Keratinocyte (primary cell): ENCODE results near the gene SLC2A11. TPM values are rescaled to one million over a fixed set of nuclear protein-coding genes. Genes with fewer than 3 reads are reported as not detected.

Experiments
- DNase-seq: peaks from one replicate; pipeline ENCODE4 v3.0.0-alpha.2; 2011; ENCODE audit warnings: low read depth, missing footprints, low spot score
- FAIRE-seq: peaks from 2 replicates; lab custom pipeline; 2011; peaks lifted over from hg19 to GRCh38; lab: Jason Lieb, UNC
- H2AFZ ChIP-seq: 2 replicates; pipeline ENCODE4 v1.6.0; 2012; ENCODE audit warnings: low read length, control low read depth, inconsistent platforms; ENCODE audit not compliant: control insufficient read depth
- H3K27ac ChIP-seq: 2 replicates; pipeline ENCODE4 v1.5.1; 2011; ENCODE audit warnings: low read length; ENCODE audit not compliant: control insufficient read depth, insufficient read depth
- H3K27me3 ChIP-seq: 3 replicates; pipeline ENCODE4 v1.6.0; 2011; ENCODE audit warnings: low read length; ENCODE audit not compliant: control insufficient read depth, insufficient read depth; ENCODE audit errors: extremely low read depth
- H3K36me3 ChIP-seq, 2 experiments: 2 replicates in 1 of 2; 3 replicates in 1 of 2; pipeline ENCODE4 v1.5.1; 2011; ENCODE audit warnings: low read length in 2 of 2, mild to moderate bottlenecking in 1 of 2; ENCODE audit not compliant: control insufficient read depth in 2 of 2, insufficient read depth in 2 of 2; ENCODE audit errors: extremely low read depth in 1 of 2
- H3K4me1 ChIP-seq: 3 replicates; pipeline ENCODE4 v1.5.1; 2011; ENCODE audit warnings: low read length; ENCODE audit not compliant: control insufficient read depth, insufficient read depth; ENCODE audit errors: extremely low read depth
- H3K4me2 ChIP-seq: 3 replicates; pipeline ENCODE4 v1.6.0; 2011; ENCODE audit warnings: low read depth, low read length; ENCODE audit not compliant: control insufficient read depth, insufficient read depth; ENCODE audit errors: extremely low read depth
- H3K4me3 ChIP-seq, 3 experiments: fragments of 200-600 bp in 1 of 3; sonication (generic) in 1 of 3; 2 replicates in 2 of 3; 3 replicates in 1 of 3; pipeline ENCODE4 v1.5.1; 2011 to 2016; ENCODE audit warnings: low read length in 3 of 3, mild to moderate bottlenecking in 3 of 3, control low read depth in 2 of 3, inconsistent platforms in 1 of 3, low read depth in 1 of 3, mixed read lengths in 1 of 3, mixed run types in 1 of 3, moderate library complexity in 1 of 3; ENCODE audit not compliant: control insufficient read depth in 2 of 3, insufficient read depth in 2 of 3; ENCODE audit errors: extremely low read depth in 1 of 3
- H3K79me2 ChIP-seq: 2 replicates; pipeline ENCODE4 v1.6.0; 2012; ENCODE audit warnings: low read length; ENCODE audit not compliant: control insufficient read depth, insufficient read depth
- H3K9ac ChIP-seq: 3 replicates; pipeline ENCODE4 v1.6.0; 2011; ENCODE audit warnings: low read length; ENCODE audit not compliant: control insufficient read depth, insufficient read depth; ENCODE audit errors: extremely low read depth
- H3K9me1 ChIP-seq: 3 replicates; pipeline ENCODE4 v1.6.0; 2011; ENCODE audit warnings: low read length; ENCODE audit not compliant: control insufficient read depth, insufficient read depth; ENCODE audit errors: extremely low read depth
- H3K9me3 ChIP-seq: 2 replicates; pipeline ENCODE4 v1.5.1; 2012; ENCODE audit warnings: low read depth, low read length; ENCODE audit not compliant: control insufficient read depth
- H4K20me1 ChIP-seq: 3 replicates; pipeline ENCODE4 v1.6.0; 2011; ENCODE audit warnings: low read length; ENCODE audit not compliant: control insufficient read depth, insufficient read depth; ENCODE audit errors: extremely low read depth
- EZH2 ChIP-seq: IDR thresholded peaks from one replicate; pipeline ENCODE4 v1.6.1; 2012; ENCODE audit warnings: inconsistent platforms, mild to moderate bottlenecking, low read length, moderate library complexity
- dilution Hi-C: fragments of 300-500 bp; cut with MboI; formaldehyde crosslinking; loops from one replicate; pipeline ENCODE4 v1.7.0; 2020; ENCODE audit warnings: low sequenced_read_pairs; ENCODE audit not compliant: extremely low pct_ligation_motif_present
- polyA plus RNA-seq, 5 experiments: library from polyadenylated mRNA; depleted of rRNA in 3 of 5; stranded (reverse) in 3 of 5; stranded (forward) in 1 of 5; unstranded in 1 of 5; fragments of >200 nt; gene quantifications; 1 replicate in 1 of 5; 2 replicates in 3 of 5; 3 replicates in 1 of 5; pipeline versions ENCODE4 v1.2.1 to v1.2.3, GENCODE V29; 2011 to 2012; ENCODE audit warnings: missing spikeins in 2 of 5, low read depth in 1 of 5, low replicate concordance in 1 of 5
- TF ChIP-seq, protein P1 (sequence below), 3 experiments: IDR thresholded peaks in 1 of 3; conservative IDR thresholded peaks in 1 of 3; optimal IDR thresholded peaks in 1 of 3; 2 replicates in 2 of 3; 3 replicates in 1 of 3; pipeline versions ENCODE3 to v1.5.1; 2011; ENCODE audit warnings: low read length in 3 of 3, mild to moderate bottlenecking in 3 of 3, moderate library complexity in 2 of 3, control low read depth in 1 of 3, inconsistent platforms in 1 of 3; ENCODE audit not compliant: insufficient read depth in 2 of 3; ENCODE audit errors: extremely low read depth in 1 of 3

Gene SLC2A11
- polyA plus RNA-seq, 1 donor (not counting 4 experiments of a cell fraction or from before 2014, with no cell fraction given), result 6.0 TPM

DNA sequence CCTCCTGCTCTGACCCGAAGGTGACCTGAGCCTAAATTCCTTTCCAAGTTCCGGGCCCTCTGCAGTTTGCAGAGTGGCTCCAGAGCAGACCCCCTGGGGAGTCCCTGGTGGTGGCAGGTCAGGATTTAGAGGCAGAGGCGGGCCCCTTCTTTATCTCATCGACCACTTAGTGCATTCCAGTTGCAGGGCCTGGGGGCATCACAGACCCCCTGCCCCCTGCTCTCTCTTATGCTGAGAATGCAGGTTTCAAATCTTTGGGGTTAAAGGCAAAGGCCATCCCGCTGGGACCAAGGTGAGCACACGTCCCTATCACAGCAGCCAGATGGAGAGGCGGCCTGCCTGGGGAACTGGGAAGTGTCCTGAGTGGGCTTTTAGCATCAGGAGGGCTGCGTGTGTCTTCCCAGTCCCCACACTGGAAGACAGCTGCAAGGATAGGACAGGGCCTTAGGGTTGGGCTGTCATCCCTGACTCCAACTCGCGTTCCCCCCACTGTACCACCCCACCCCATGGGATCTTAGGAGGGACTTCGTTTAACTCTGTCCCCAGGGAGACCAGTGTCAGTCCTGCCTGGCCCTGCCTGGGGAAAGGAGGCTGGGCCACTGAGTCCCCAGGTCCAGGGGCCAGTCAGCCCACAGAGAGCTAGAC lies 30.2 kb upstream of the SLC2A11 start:
- H3K9me1 ChIP-seq, result peaks cover 2% of the 10 kb centered on the region
- no peak overlapping the region for H3K4me2 ChIP-seq
- no peak for DNase-seq
- H3K9ac ChIP-seq, result no peak overlapping the region
- H3K4me1 ChIP-seq, result peaks cover 8% of the 10 kb centered on the region
- no peaks in the 10 kb centered on the region for H3K27me3 ChIP-seq
- peaks cover 48 to 59% of the 10 kb centered on the region in 2 experiments for H3K36me3 ChIP-seq
- dilution Hi-C loops, result no loop called here
- no peak overlapping the region for H3K27ac ChIP-seq
- H3K9me3 ChIP-seq, result no peaks in the 10 kb centered on the region
- FAIRE-seq, result no peak
- peaks cover 5% of the 10 kb centered on the region for H3K79me2 ChIP-seq
- no peak for TF ChIP-seq EZH2
- TF ChIP-seq, protein P1, sequence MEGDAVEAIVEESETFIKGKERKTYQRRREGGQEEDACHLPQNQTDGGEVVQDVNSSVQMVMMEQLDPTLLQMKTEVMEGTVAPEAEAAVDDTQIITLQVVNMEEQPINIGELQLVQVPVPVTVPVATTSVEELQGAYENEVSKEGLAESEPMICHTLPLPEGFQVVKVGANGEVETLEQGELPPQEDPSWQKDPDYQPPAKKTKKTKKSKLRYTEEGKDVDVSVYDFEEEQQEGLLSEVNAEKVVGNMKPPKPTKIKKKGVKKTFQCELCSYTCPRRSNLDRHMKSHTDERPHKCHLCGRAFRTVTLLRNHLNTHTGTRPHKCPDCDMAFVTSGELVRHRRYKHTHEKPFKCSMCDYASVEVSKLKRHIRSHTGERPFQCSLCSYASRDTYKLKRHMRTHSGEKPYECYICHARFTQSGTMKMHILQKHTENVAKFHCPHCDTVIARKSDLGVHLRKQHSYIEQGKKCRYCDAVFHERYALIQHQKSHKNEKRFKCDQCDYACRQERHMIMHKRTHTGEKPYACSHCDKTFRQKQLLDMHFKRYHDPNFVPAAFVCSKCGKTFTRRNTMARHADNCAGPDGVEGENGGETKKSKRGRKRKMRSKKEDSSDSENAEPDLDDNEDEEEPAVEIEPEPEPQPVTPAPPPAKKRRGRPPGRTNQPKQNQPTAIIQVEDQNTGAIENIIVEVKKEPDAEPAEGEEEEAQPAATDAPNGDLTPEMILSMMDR (optimal IDR thresholded peaks at IDR 0.05 in 1 of 3, IDR thresholded peaks at IDR 0.05 in 1 of 3, conservative IDR thresholded peaks at IDR 0.05 in 1 of 3; ENCODE audit: extremely low read depth in 1 of 3, insufficient read depth in 2 of 3, low read length in 3 of 3), result no peak
- H2AFZ ChIP-seq, result no peak overlapping the region
- no peak overlapping the region for H3K4me3 ChIP-seq
- H4K20me1 ChIP-seq, result no peaks in the 10 kb centered on the region

DNA sequence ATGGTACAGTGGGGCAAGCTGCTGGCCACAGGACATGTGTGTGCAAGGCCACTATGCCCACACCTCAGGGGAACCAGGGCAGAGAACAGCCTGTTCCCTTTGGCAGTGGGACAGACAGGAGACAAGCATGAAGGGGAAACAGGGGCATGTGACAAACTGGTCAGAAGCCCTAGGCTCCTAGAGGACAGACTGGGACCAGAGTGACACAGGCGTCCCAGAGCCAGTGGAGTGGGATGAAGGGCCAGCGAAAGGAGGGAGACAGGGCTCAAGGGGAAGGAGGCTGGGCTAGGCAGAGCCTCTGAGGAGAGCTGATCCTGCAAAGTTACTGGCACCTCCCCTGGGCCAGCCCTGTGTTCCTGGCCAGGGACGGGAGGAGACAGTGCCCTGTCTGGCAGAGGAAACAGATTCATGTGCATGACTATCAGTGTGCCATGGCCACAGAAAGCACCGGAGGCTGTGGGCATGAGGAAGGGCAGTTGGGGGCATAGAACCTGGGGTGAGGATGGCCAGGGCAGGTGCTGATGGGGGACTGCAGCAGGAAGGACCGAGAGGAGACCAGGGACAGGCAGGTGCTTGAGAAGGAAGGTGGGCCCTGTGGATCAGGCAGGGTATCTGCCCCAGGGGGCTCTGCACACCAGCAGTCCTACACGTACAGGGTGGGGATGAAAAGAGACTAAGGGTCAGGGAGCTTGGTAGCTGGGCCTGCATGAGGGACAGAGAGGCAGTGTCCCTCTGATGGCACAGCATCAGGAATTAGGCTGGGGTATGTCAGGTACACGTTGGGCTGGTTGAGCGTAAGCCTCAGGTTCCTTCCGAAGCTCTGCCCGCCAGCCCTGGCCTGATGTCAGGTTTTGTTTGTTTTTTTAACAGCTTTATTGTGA lies 28.6 kb upstream of the SLC2A11 start:
- Histone ChIP-seq H3K27me3 (no peaks in the 10 kb centered on the region), H2AFZ (no peak overlapping the region), H4K20me1 (no peaks in the 10 kb centered on the region), H3K27ac (no peak overlapping the region), H3K4me2 (no peak overlapping the region), H3K36me3 (peaks cover 46 to 63% of the 10 kb centered on the region in 2 experiments), H3K9me1 (peaks cover 2% of the 10 kb centered on the region), H3K9ac (no peak overlapping the region), H3K9me3 (no peaks in the 10 kb centered on the region), H3K4me3 (no peak overlapping the region), H3K4me1 (peaks cover 8% of the 10 kb centered on the region), H3K79me2 (peaks cover 5% of the 10 kb centered on the region)
- TF ChIP-seq, protein P1 (optimal IDR thresholded peaks at IDR 0.05 in 1 of 3, IDR thresholded peaks at IDR 0.05 in 1 of 3, conservative IDR thresholded peaks at IDR 0.05 in 1 of 3; ENCODE audit: extremely low read depth in 1 of 3, insufficient read depth in 2 of 3, low read length in 3 of 3), result no peak
- no peak for TF ChIP-seq EZH2
- FAIRE-seq (no peak), DNase-seq (no peak)
- dilution Hi-C loops, result no loop called here
